Liver (tissue), 9 donors: ENCODE measurements around the gene DSCAM. TPM values are rescaled to one million over a fixed set of nuclear protein-coding genes. Genes with fewer than 3 reads are reported as not detected.
"Not testable (repeated sequence)": the region's sequence is repeated elsewhere in the genome, so short reads cannot be mapped to it uniquely, and the experiment has no call there.

Experiments used
- DNase-seq: peaks from one replicate; pipeline ENCODE4 v3.0.0-alpha.2; 2017; ENCODE audit warnings: low spot score
- H3K27ac ChIP-seq, 2 donors: one replicate each; pipeline ENCODE4 v1.7.0; 2013; ENCODE audit warnings: inconsistent platforms in 2 of 2, low read length in 2 of 2, control low read depth in 1 of 2, low read depth in 1 of 2, mild to moderate bottlenecking in 1 of 2
- H3K27me3 ChIP-seq, 4 donors: one replicate each; pipeline versions ENCODE4 v1.6.1 to v1.7.0; 2013; ENCODE audit warnings: low read length in 3 of 4, inconsistent platforms in 1 of 4, mild to moderate bottlenecking in 1 of 4, moderate library complexity in 1 of 4; ENCODE audit not compliant: control insufficient read depth in 4 of 4, insufficient read depth in 4 of 4
- H3K36me3 ChIP-seq, 4 donors: one replicate each; pipeline versions ENCODE4 v1.6.1 to v1.7.0; 2013; ENCODE audit warnings: low read length in 3 of 4, mild to moderate bottlenecking in 3 of 4, low read depth in 1 of 4, moderate library complexity in 1 of 4; ENCODE audit not compliant: control insufficient read depth in 4 of 4, insufficient read depth in 3 of 4
- H3K4me1 ChIP-seq, 4 donors: one replicate each; pipeline versions ENCODE4 v1.6.1 to v1.7.0; 2013; ENCODE audit warnings: low read length in 3 of 4, mild to moderate bottlenecking in 3 of 4, moderate library complexity in 1 of 4; ENCODE audit not compliant: control insufficient read depth in 4 of 4, insufficient read depth in 4 of 4
- H3K4me3 ChIP-seq, 3 donors: one replicate each; pipeline versions ENCODE4 v1.6.1 to v1.7.0; 2013; ENCODE audit warnings: low read length in 3 of 3, control low read depth in 1 of 3, low read depth in 1 of 3, mild to moderate bottlenecking in 1 of 3
- H3K9ac ChIP-seq, 2 donors: one replicate each; pipeline ENCODE4 v1.7.0; 2013; ENCODE audit warnings: low read length in 2 of 2, mild to moderate bottlenecking in 2 of 2, moderate library complexity in 2 of 2, control low read depth in 1 of 2, low read depth in 1 of 2
- H3K9me3 ChIP-seq, 4 donors: one replicate each; pipeline versions ENCODE4 v1.6.1 to v1.7.0; 2013; ENCODE audit warnings: low read length in 3 of 4; ENCODE audit not compliant: control insufficient read depth in 4 of 4
- ATF3 ChIP-seq: IDR thresholded peaks from 2 replicates; pipeline ENCODE4 v1.6.1; 2016; ENCODE audit warnings: antibody characterized with exemption
- CTCF ChIP-seq: fragments of 150-350 bp; IDR thresholded peaks from 2 replicates; pipeline ENCODE4 v1.5.1; 2017; ENCODE audit warnings: improper control_type of control experiment, low read depth, low read length; ENCODE audit not compliant: missing input control
- EGR1 ChIP-seq, 2 donors: IDR thresholded peaks; 2 replicates each; pipeline ENCODE4 v1.6.1; 2016 to 2018; ENCODE audit warnings: antibody characterized with exemption in 2 of 2, low read depth in 2 of 2
- FOXA1 ChIP-seq: IDR thresholded peaks from 2 replicates; pipeline ENCODE4 v1.6.1; 2016; ENCODE audit warnings: antibody characterized with exemption
- FOXA2 ChIP-seq: IDR thresholded peaks from 2 replicates; pipeline ENCODE4 v1.6.1; 2016; ENCODE audit warnings: antibody characterized with exemption
- GABPA ChIP-seq, 2 donors: IDR thresholded peaks in 1 of 2; conservative IDR thresholded peaks in 1 of 2; 2 replicates each; pipeline ENCODE4 v1.6.1; 2016; ENCODE audit warnings: antibody characterized with exemption in 2 of 2, mild to moderate bottlenecking in 1 of 2, moderate library complexity in 1 of 2
- HNF4A ChIP-seq, 2 donors: conservative IDR thresholded peaks; 2 replicates each; pipeline ENCODE4 v1.6.1; 2016; ENCODE audit warnings: antibody characterized with exemption in 2 of 2, mild to moderate bottlenecking in 2 of 2
- HNF4G ChIP-seq: IDR thresholded peaks from 2 replicates; pipeline ENCODE4 v1.6.1; 2016; ENCODE audit warnings: antibody characterized with exemption
- JUND ChIP-seq, 2 donors: IDR thresholded peaks; 2 replicates each; pipeline ENCODE4 v1.6.1; 2016; ENCODE audit warnings: antibody characterized with exemption in 2 of 2
- MAX ChIP-seq: IDR thresholded peaks from 2 replicates; pipeline ENCODE4 v1.6.1; 2016; ENCODE audit warnings: antibody characterized with exemption
- NR2F2 ChIP-seq: IDR thresholded peaks from 2 replicates; pipeline ENCODE4 v1.6.1; 2016; ENCODE audit warnings: antibody characterized with exemption
- RAD21 ChIP-seq, 2 donors: IDR thresholded peaks; 2 replicates each; pipeline ENCODE4 v1.6.1; 2016; ENCODE audit warnings: antibody characterized with exemption in 2 of 2, mild to moderate bottlenecking in 2 of 2
- REST ChIP-seq: IDR thresholded peaks from 2 replicates; pipeline ENCODE4 v1.6.1; 2016; ENCODE audit warnings: antibody characterized with exemption, mild to moderate bottlenecking
- RXRA ChIP-seq, 2 donors: IDR thresholded peaks; 2 replicates each; pipeline ENCODE4 v1.6.1; 2017 to 2018; ENCODE audit warnings: antibody characterized with exemption in 2 of 2, mild to moderate bottlenecking in 1 of 2
- SP1 ChIP-seq: IDR thresholded peaks from 2 replicates; pipeline ENCODE4 v1.6.1; 2018; ENCODE audit warnings: antibody characterized with exemption, mild to moderate bottlenecking
- TAF1 ChIP-seq: conservative IDR thresholded peaks from 2 replicates; pipeline ENCODE4 v1.6.1; 2016; ENCODE audit warnings: antibody characterized with exemption, mild to moderate bottlenecking
- YY1 ChIP-seq: IDR thresholded peaks from 2 replicates; pipeline ENCODE4 v1.6.1; 2016; ENCODE audit warnings: antibody characterized with exemption, mild to moderate bottlenecking
- ZBTB33 ChIP-seq: IDR thresholded peaks from 2 replicates; pipeline ENCODE4 v1.6.1; 2016; ENCODE audit warnings: antibody characterized with exemption
- WGBS: extraction: QIAGEN DNeasy Blood & Tissue Kit; methylation state at CpG from one replicate; pipeline ENCODE4 v1.1.7; 2013; 5-methylcytosine and 5-hydroxymethylcytosine counted together
- polyA plus RNA-seq, 2 donors: library from polyadenylated mRNA; stranded (reverse) in 1 of 2; unstranded in 1 of 2; fragments of 200-250 nt in 1 of 2; fragments of >200 nt in 1 of 2; fragmentation: Nextera tagmentation in 1 of 2; extraction: Ambion mirVana in 1 of 2; gene quantifications; one replicate each; pipeline versions ENCODE4 v1.2.1 to v1.2.3, GENCODE V29; 2013 to 2015
- total RNA-seq, 2 donors: library from RNA; depleted of rRNA; stranded (reverse); fragments of >200 nt; gene quantifications; one replicate each; pipeline ENCODE4 v1.2.3, GENCODE V29; 2014
- donor health status: healthy.
- donor health status: healthy.
- donor health status: healthy.
- donor health status: healthy.
- donor health status: healthy.

The DSCAM gene
- total and polyA plus RNA-seq, 4 donors = 0.02 to 0.23 (median 0.10) TPM

GRCh38 chr21:40043423-40043822 is 803.5 kb downstream of the DSCAM start:
- TF ChIP-seq GABPA (IDR thresholded peaks at IDR 0.05 in 1 of 2, conservative IDR thresholded peaks at IDR 0.05 in 1 of 2) (no peak), ZBTB33 (no peak), MAX (no peak), HNF4A (conservative IDR thresholded peaks at IDR 0.05) (no peak), SP1 (no peak), NR2F2 (no peak), FOXA1 (no peak), TAF1 (no peak), ATF3 (no peak), JUND (IDR thresholded peaks at IDR 0.05) (no peak), RAD21 (IDR thresholded peaks at IDR 0.05) (no peak), CTCF (no peak), HNF4G (no peak), EGR1 (IDR thresholded peaks at IDR 0.05; ENCODE audit: low read depth in 2 of 2) (no peak), YY1 (no peak), FOXA2 (no peak), REST (no peak)
- 53% methylated on average over 4 of the region's 4 CpGs for WGBS

GRCh38 chr21:40041446-40041845 is 805.5 kb downstream of the DSCAM start:
- no peak for TF ChIP-seq FOXA1
- no peak for TF ChIP-seq EGR1 (IDR thresholded peaks at IDR 0.05; ENCODE audit: low read depth in 2 of 2)
- TF ChIP-seq HNF4A (conservative IDR thresholded peaks at IDR 0.05) = no peak
- no peak for TF ChIP-seq CTCF
- TF ChIP-seq JUND (IDR thresholded peaks at IDR 0.05) = no peak
- TF ChIP-seq HNF4G = no peak
- TF ChIP-seq RAD21 (IDR thresholded peaks at IDR 0.05) = no peak
- no peak for TF ChIP-seq GABPA (IDR thresholded peaks at IDR 0.05 in 1 of 2, conservative IDR thresholded peaks at IDR 0.05 in 1 of 2)
- no peak for TF ChIP-seq FOXA2
- no peak for TF ChIP-seq RXRA (IDR thresholded peaks at IDR 0.05)

More at GRCh38 chr21:40043423-40043822, 803.5 kb downstream of the DSCAM start:
- Histone ChIP-seq H3K9me3 (peaks cover 0 to 2% (median 0%) of the 10 kb centered on the region in 4 donors), H3K4me3 (no peak overlapping the region), H3K4me1 (no peaks in the 10 kb centered on the region), H3K27me3 (no peaks in the 10 kb centered on the region), H3K27ac (no peak overlapping the region), H3K36me3 (no peaks in the 10 kb centered on the region), H3K9ac (no peak overlapping the region)
- no peak for DNase-seq

GRCh38 chr21:40033156-40033782 is 813.7 kb downstream of the DSCAM start:
- not testable (repeated sequence) for H3K4me3 ChIP-seq, H3K9me3 ChIP-seq, DNase-seq, H3K27ac ChIP-seq, H3K27me3 ChIP-seq, H3K36me3 ChIP-seq, H3K4me1 ChIP-seq, H3K9ac ChIP-seq
- WGBS = 81% methylated on average over 25 of the region's 25 CpGs

More at GRCh38 chr21:40041446-40041845, 805.5 kb downstream of the DSCAM start:
- H3K4me1 ChIP-seq = no peaks in the 10 kb centered on the region
- no peak overlapping the region for H3K4me3 ChIP-seq
- 85% methylated on average over 6 of the region's 6 CpGs for WGBS
- no peaks in the 10 kb centered on the region for H3K27me3 ChIP-seq
- DNase-seq = no peak
- H3K9ac ChIP-seq = no peak overlapping the region
- H3K9me3 ChIP-seq = peaks cover 0 to 2% (median 0%) of the 10 kb centered on the region in 4 donors
- no peaks in the 10 kb centered on the region for H3K36me3 ChIP-seq
- no peak overlapping the region for H3K27ac ChIP-seq
